ENCODE data around the gene FAM114A1.
"Not testable (repeated sequence)": the region's sequence is repeated elsewhere in the genome, so short reads cannot be mapped to it uniquely, and the experiment has no call there.

FAM114A1 gene

DNA sequence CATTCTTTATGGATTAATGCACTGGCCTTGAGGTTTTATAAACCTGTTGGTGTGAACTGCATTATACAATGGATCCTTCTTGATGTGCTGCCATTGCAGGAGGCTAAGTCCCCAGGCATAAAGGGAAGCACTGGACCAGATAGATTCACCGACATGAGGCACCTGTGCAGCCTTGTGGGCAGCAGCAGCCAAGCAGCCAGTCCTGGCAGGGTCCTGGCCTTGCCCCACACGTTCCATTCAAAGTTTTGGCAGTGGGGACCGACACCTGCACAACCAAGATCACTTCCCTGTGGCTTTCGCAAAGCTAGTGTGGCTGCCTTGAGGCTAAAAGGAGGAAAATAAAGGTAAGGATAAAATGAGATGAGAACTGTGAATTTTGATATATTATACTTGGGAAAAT is 111.5 kb downstream of the FAM114A1 start:
- no peak for DNase-seq

GRCh38 chr4:38979511-38980230 is 112.1 kb downstream of the FAM114A1 start:
- no peak for DNase-seq

DNA sequence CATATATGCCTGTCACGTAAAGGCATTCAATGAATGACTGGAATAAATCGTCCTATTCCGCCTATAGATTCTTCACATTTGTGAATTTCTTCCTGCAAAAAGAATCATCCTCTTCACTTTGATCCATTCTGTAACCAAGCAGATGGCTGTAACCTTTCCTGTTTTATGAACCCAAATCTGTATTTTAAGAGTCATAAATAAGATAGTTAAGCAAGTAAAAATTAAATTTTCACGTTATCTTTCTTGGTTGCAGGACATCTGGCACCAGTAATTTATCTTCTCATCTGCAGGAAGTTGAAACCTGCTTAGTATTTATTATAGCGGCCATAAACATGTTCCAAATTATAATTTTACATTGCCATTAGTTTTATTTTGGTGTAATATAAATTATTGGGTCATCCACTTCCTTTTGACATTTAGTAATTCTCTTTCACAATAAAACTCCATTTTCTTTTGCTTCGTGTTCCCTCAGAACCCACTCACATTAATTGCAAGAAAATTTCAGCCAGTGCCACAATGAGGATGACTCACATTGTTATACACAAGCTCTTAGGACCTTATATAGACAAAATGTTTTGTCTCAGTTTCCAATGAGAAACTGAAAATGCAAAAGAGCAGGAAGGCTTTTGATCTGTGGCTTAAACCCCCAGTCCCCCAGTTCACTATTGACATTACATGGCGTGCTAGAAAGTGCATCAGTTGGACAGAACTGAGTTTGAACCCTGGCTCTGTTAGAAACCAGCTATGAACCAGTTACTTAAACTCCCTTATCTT is 113.5 kb downstream of the FAM114A1 start:
- DNase-seq = no peak

DNA sequence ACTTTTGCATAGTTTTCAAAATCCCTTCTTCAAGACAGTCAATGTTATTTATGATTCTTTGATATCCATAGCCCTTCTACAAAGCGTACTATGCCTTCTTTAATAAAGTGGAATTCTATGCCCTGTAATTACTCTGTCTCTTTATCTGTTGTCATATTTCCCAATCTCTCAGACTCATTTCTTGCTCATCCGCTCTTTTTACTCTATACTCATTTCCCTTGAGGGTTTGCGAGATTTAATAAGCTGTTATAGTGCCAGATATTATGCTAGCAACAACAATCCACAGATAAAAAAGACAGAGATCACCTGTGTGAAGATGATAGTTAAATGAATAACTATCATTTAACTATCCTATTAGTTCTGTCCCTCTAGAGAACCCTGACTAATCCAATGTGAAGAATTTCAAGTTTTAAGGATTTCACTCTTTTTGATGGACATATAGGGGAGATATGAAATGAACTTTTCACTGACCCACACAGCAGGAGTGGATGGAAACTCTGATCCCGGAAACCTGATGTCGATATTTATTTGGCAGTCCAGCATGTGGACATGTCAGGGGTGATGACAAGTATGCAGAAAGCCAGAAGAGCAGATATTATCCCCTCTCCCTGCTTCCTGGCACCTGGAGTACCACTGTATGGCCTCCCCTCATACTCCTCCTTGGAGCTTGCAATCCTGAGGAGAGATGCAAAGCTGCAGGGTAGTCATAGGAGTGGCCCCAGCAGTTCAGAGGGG is 114.9 kb downstream of the FAM114A1 start:
- no peak for DNase-seq

GRCh38 chr4:38983291-38983690 is 115.7 kb downstream of the FAM114A1 start:
- DNase-seq = no peak

GRCh38 chr4:38983787-38984598 is 116.4 kb downstream of the FAM114A1 start:
- DNase-seq = no peak

DNA sequence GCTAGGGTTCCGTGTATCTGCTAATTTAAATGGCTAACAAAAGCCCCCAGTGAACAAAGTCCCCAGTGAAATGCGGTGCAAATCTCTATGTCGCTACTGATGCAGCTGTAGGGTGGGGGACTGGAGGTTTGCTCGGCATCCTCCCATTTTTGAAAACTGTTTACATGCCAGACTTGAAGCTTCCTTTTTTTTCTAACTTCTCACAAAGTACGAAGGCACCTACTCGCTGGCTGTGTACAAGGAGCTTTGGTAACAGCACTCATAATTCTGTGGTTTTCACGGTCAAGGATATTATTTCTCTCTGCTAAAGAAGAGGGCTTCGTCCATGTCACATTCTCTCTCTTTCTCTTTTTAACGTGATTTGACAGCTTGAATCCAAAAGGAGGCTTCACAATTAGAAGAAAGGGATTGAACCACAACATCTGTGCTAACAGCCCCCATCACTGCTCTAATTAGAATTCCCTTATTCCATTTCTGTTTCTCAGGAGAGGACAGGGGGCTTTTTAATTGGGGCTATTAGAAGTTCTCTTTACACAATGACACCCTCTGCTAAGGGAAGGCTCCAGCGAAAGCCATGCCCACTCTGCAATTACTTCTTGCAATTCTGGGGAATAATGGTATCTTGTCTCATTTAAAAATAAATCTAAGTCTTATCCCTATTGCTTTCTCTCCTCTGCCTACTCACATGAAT is 117.9 kb downstream of the FAM114A1 start:
- no peak for DNase-seq

- DNase-seq = no peak
Measured at GRCh38 chr4:38987491-38987890, 119.9 kb downstream of the FAM114A1 start.

DNA sequence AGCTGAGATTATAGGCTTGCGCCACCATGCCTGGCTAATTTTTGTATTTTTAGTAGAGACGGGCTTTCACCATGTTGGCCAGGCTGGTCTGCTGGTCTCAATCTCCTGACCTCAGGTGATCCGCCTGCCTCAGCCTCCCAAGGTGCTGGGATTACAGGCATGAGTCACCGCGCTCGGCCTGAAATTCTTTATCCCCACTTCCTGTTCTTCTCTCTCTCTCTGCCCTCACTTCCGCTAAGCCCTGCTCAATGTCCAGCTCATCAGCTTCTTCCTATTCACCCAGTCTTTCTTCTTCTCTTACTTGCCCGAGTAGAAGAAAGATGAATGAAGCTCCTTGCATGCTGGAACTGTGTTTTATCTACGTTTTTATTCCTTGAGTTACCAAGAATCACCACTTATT is 120.7 kb downstream of the FAM114A1 start:
- not testable (repeated sequence) for DNase-seq

DNA sequence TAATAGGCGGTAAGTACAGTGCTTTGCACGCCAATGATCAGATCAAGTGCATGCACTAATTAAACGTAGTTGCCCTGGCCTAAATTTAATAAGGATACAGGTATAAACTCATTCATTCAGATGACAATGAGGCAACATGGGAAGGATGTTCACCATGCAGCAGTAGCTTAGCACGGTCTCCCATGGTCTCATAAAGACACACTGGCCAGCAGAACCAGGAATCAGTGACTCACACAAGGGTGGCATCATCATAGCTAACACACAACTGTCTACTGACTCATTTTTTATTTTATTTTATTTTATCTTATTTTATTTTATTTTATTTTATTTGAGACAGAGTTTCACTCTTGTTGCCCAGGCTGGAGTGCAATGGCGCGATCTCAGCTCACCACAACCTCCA is 121.9 kb downstream of the FAM114A1 start:
- DNase-seq = no peak

DNA sequence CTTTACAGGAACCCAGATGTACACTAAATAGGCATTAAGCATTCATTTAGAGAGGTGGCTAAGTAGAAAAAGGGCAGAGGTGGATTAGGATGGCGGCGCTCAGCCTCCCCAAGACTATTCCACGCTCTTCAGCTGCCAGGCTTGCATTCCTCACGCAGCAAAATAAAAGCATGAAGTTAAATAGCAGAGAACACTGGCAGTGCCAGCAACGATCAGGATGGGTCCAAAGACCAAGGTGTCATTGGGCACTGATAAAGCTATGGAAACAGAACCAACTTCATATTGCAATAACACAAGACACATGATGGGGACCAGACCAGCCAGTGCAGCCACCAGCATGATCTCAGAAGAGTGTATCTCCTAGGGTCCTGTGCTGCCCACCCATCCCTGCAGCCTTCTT is 122.6 kb downstream of the FAM114A1 start:
- DNase-seq = no peak

DNA sequence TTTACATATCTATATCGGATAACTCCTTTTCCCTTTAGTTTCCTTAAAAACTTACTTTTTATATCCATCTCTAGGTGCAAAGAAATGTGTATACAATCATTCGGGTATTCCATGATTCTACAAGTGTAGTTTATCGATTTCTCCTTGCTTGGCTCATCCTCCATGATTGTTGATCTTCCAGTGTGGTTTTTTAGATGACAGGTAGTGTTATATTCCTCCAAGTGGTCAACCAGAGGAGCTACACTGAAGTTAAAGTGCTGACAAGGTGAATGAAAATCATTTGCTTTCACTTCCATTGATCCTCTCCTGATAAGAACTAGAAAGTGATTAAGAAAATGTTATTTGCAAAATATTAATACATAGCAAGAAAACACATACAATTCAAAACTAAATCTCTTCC is 126.1 kb downstream of the FAM114A1 start:
- no peak for DNase-seq

DNA sequence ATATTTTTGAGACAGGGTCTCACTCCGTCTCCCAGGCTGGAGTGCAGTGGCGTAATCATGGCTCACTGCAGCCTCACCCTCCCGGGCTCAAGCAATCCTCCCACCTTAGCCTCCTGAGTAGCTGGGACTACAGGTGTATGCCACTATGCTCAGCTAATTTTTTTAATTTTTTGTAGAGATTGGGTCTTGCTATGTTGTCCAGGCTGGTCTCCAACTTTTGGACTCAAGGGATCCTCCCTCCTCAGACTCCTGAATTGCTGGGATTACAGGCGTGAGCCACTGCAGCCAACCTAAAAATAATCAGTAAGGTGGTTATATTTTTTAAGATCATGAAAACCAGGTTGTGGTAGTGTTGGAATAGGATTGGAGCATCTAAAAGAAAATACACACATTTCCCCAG is 126.5 kb downstream of the FAM114A1 start:
- DNase-seq = no peak
